ENCODE data around the gene GIGYF1. TPM values are rescaled to one million over a fixed set of nuclear protein-coding genes. Genes with fewer than 3 reads are reported as not detected.

Gene GIGYF1
- total and polyA plus RNA-seq, 8 donors: 19.2 to 76.2 (median 30.4) TPM

- intact Hi-C loops (cut with DNase I): no loop called here
- ATAC-seq (no peak), DNase-seq (no peak), FAIRE-seq (no peak)
- H3K36me3 ChIP-seq: no peaks in the 10 kb centered on the region
- H3K9me3 ChIP-seq: no peaks in the 10 kb centered on the region
- 86 to 92% methylated on average over 4 of the region's 4 CpGs for WGBS, 2 donors
- no peak overlapping the region for H3K27ac ChIP-seq
- no peaks in the 10 kb centered on the region for H3K4me1 ChIP-seq
- H3K4me3 ChIP-seq: no peak overlapping the region
- no peaks in the 10 kb centered on the region for H3K27me3 ChIP-seq
- no peak for TF ChIP-seq CTCF (IDR thresholded peaks at IDR 0.05)
These were observed 64.0 kb downstream of the GIGYF1 start for GRCh38 chr7:100630066-100630465.

Other genes with a start within 250 kb of the GIGYF1 start
- under 1 TPM in 2 of 6 donors, not detected in 4; 0.24 to 0.28 TPM for gene SPACDR, start 230.0 kb downstream of the GIGYF1 start, total RNA-seq
- under 1 TPM; 0.34 to 0.68 TPM for gene SPACDR, start 230.0 kb downstream of the GIGYF1 start, polyA plus RNA-seq
- 10 to 100 TPM; 17.4 to 36.8 (median 19.8) TPM for gene TSC22D4, start 215.0 kb downstream of the GIGYF1 start, total RNA-seq
- 10 to 100 TPM; 37.1 to 44.6 TPM for gene TSC22D4, start 215.0 kb downstream of the GIGYF1 start, polyA plus RNA-seq
- 1 to 10 TPM in 1 of 6 donors, under 1 TPM in 5; 0.25 to 1.1 (median 0.81) TPM for gene NYAP1, start 210.3 kb downstream of the GIGYF1 start, total RNA-seq
- gene NYAP1, start 210.3 kb downstream of the GIGYF1 start, polyA plus RNA-seq: 1 to 10 TPM; 3.7 to 4.8 TPM
- 10 to 100 TPM; 13.6 to 33.1 (median 21.4) TPM for gene AGFG2, start 155.0 kb downstream of the GIGYF1 start, total RNA-seq
- gene AGFG2, start 155.0 kb downstream of the GIGYF1 start, polyA plus RNA-seq: 10 to 100 TPM; 24.5 to 41.0 TPM
- 1 to 10 TPM in 3 of 6 donors, under 1 TPM in 3; 0.39 to 7.5 (median 1.0) TPM for gene SAP25, start 120.3 kb downstream of the GIGYF1 start, total RNA-seq
- gene SAP25, start 120.3 kb downstream of the GIGYF1 start, polyA plus RNA-seq: 10 to 100 TPM; 14.7 to 17.8 TPM
- gene LRCH4, start 108.1 kb downstream of the GIGYF1 start, total RNA-seq: 10 to 100 TPM; 16.4 to 40.7 (median 23.3) TPM
- gene LRCH4, start 108.1 kb downstream of the GIGYF1 start, polyA plus RNA-seq: 100 to 1,000 TPM in 1 of 2 donors, 10 to 100 TPM in 1; 78.5 to 106 TPM
- gene FBXO24, start 107.9 kb downstream of the GIGYF1 start, total RNA-seq: under 1 TPM; 0.31 to 0.88 (median 0.63) TPM
- gene FBXO24, start 107.9 kb downstream of the GIGYF1 start, polyA plus RNA-seq: 1 to 10 TPM; 1.9 to 2.0 TPM
- 10 to 100 TPM in 3 of 6 donors, 1 to 10 TPM in 3; 5.7 to 49.7 (median 15.6) TPM for gene PCOLCE, start 91.9 kb downstream of the GIGYF1 start, total RNA-seq
- 10 to 100 TPM; 31.7 to 39.0 TPM for gene PCOLCE, start 91.9 kb downstream of the GIGYF1 start, polyA plus RNA-seq
- gene MOSPD3, start 81.7 kb downstream of the GIGYF1 start, total RNA-seq: 10 to 100 TPM in 3 of 6 donors, 1 to 10 TPM in 3; 6.8 to 10.7 (median 9.0) TPM
- 10 to 100 TPM; 14.8 to 19.7 TPM for gene MOSPD3, start 81.7 kb downstream of the GIGYF1 start, polyA plus RNA-seq
- gene TFR2, start 52.7 kb downstream of the GIGYF1 start, total RNA-seq: 1 to 10 TPM in 3 of 6 donors, under 1 TPM in 3; 0.28 to 1.2 (median 0.76) TPM
- gene TFR2, start 52.7 kb downstream of the GIGYF1 start, polyA plus RNA-seq: 1 to 10 TPM; 1.1 to 1.2 TPM
- gene ACTL6B, start 37.8 kb downstream of the GIGYF1 start, total RNA-seq: under 1 TPM; 0.23 to 0.98 (median 0.57) TPM
- gene ACTL6B, start 37.8 kb downstream of the GIGYF1 start, polyA plus RNA-seq: 1 to 10 TPM; 1.7 to 7.7 TPM
- 100 to 1,000 TPM in 5 of 6 donors, 10 to 100 TPM in 1; 84.7 to 118 (median 104) TPM for gene GNB2, start 20.5 kb downstream of the GIGYF1 start, total RNA-seq
- gene GNB2, start 20.5 kb downstream of the GIGYF1 start, polyA plus RNA-seq: 100 to 1,000 TPM in 1 of 2 donors, 10 to 100 TPM in 1; 82.2 to 151 TPM
- gene POP7, start 11.9 kb upstream of the GIGYF1 start, total RNA-seq: 10 to 100 TPM; 10.5 to 19.2 (median 13.8) TPM
- 10 to 100 TPM; 20.5 to 26.1 TPM for gene POP7, start 11.9 kb upstream of the GIGYF1 start, polyA plus RNA-seq
- 1 to 10 TPM; 1.6 to 5.5 (median 3.9) TPM for gene EPO, start 26.2 kb upstream of the GIGYF1 start, total RNA-seq
- 1 to 10 TPM; 1.8 to 5.9 TPM for gene EPO, start 26.2 kb upstream of the GIGYF1 start, polyA plus RNA-seq
- gene ZAN, start 39.3 kb upstream of the GIGYF1 start, total RNA-seq: under 1 TPM in 3 of 6 donors, not detected in 3; 0.03 to 0.05 (median 0.03) TPM
- gene ZAN, start 39.3 kb upstream of the GIGYF1 start, polyA plus RNA-seq: under 1 TPM; 0.02 to 0.04 TPM
- gene EPHB4, start 133.3 kb upstream of the GIGYF1 start, total RNA-seq: 10 to 100 TPM; 21.8 to 32.9 (median 27.5) TPM
- gene EPHB4, start 133.3 kb upstream of the GIGYF1 start, polyA plus RNA-seq: 10 to 100 TPM; 15.8 to 20.5 TPM
- gene SLC12A9, start 158.5 kb upstream of the GIGYF1 start, total RNA-seq: 10 to 100 TPM; 11.9 to 20.8 (median 13.9) TPM
- gene SLC12A9, start 158.5 kb upstream of the GIGYF1 start, polyA plus RNA-seq: 10 to 100 TPM; 34.4 to 34.6 TPM
- gene TRIP6, start 173.1 kb upstream of the GIGYF1 start, total RNA-seq: 10 to 100 TPM; 24.1 to 36.6 (median 33.1) TPM
- 10 to 100 TPM; 41.7 to 57.6 TPM for gene TRIP6, start 173.1 kb upstream of the GIGYF1 start, polyA plus RNA-seq
- 10 to 100 TPM; 39.2 to 83.5 (median 50.0) TPM for gene SRRT, start 180.9 kb upstream of the GIGYF1 start, total RNA-seq
- gene SRRT, start 180.9 kb upstream of the GIGYF1 start, polyA plus RNA-seq: 100 to 1,000 TPM; 139 to 179 TPM
- 1 to 10 TPM in 5 of 6 donors, under 1 TPM in 1; 0.83 to 3.2 (median 2.1) TPM for gene UFSP1, start 195.5 kb upstream of the GIGYF1 start, total RNA-seq
- gene UFSP1, start 195.5 kb upstream of the GIGYF1 start, polyA plus RNA-seq: 1 to 10 TPM; 5.2 to 6.3 TPM
- gene ACHE, start 201.6 kb upstream of the GIGYF1 start, total RNA-seq: 10 to 100 TPM in 1 of 6 donors, 1 to 10 TPM in 5; 1.2 to 10.9 (median 3.3) TPM
- gene ACHE, start 201.6 kb upstream of the GIGYF1 start, polyA plus RNA-seq: 1 to 10 TPM; 2.2 to 4.1 TPM

All from pancreas (tissue), 10 donors.